H9 (cell line): ENCODE results near the gene C19orf85. TPM values are rescaled to one million over a fixed set of nuclear protein-coding genes. Genes with fewer than 3 reads are reported as not detected.

Source experiments
- DNase-seq: peaks from one replicate; pipeline ENCODE4 v3.0.0-alpha.2; 2017
- H2AFZ ChIP-seq: one replicate; pipeline ENCODE4 v1.6.1; 2013; ENCODE audit warnings: mild to moderate bottlenecking, low read length, control low read depth, moderate library complexity
- H2AK5ac ChIP-seq: 2 replicates; pipeline ENCODE4 v1.6.1; 2013; ENCODE audit warnings: low read length, control low read depth, mixed read lengths; ENCODE audit not compliant: insufficient read length
- H2BK120ac ChIP-seq: one replicate; pipeline ENCODE4 v1.6.1; 2013; ENCODE audit warnings: low read depth, mild to moderate bottlenecking, low read length, control low read depth, inconsistent platforms; ENCODE audit not compliant: poor library complexity, severe bottlenecking
- H2BK12ac ChIP-seq: 2 replicates; pipeline ENCODE4 v1.6.1; 2013; ENCODE audit warnings: low read length, control low read depth, mixed read lengths, low read depth; ENCODE audit not compliant: insufficient read length
- H2BK15ac ChIP-seq: 2 replicates; pipeline ENCODE4 v1.6.1; 2013; ENCODE audit warnings: low read depth, low read length, control low read depth
- H2BK20ac ChIP-seq: one replicate; pipeline ENCODE4 v1.6.1; 2013; ENCODE audit warnings: low read depth, mild to moderate bottlenecking, low read length, control low read depth, inconsistent platforms; ENCODE audit not compliant: poor library complexity, severe bottlenecking
- H2BK5ac ChIP-seq: 2 replicates; pipeline ENCODE4 v1.6.1; 2013; ENCODE audit warnings: low read length, control low read depth, mixed read lengths; ENCODE audit not compliant: insufficient read length
- H3K14ac ChIP-seq: 2 replicates; pipeline ENCODE4 v1.6.1; 2013; ENCODE audit warnings: low read length, control low read depth; ENCODE audit not compliant: insufficient read depth
- H3K18ac ChIP-seq: 2 replicates; pipeline ENCODE4 v1.6.1; 2013; ENCODE audit warnings: low read depth, mild to moderate bottlenecking, mixed read lengths, low read length, control low read depth; ENCODE audit not compliant: insufficient read length
- H3K23ac ChIP-seq: 2 replicates; pipeline ENCODE4 v1.6.1; 2013; ENCODE audit warnings: low read length, control low read depth, mixed read lengths, low read depth; ENCODE audit not compliant: insufficient read length
- H3K23me2 ChIP-seq: 2 replicates; pipeline ENCODE4 v1.6.1; 2013; ENCODE audit warnings: low read depth, mild to moderate bottlenecking, mixed read lengths, low read length, control low read depth; ENCODE audit not compliant: insufficient read length, poor library complexity, severe bottlenecking
- H3K27ac ChIP-seq: 2 replicates; pipeline ENCODE4 v1.5.1; 2013; ENCODE audit warnings: low read length, control low read depth, mixed read lengths, low read depth; ENCODE audit not compliant: insufficient read length
- H3K27me3 ChIP-seq: 2 replicates; pipeline ENCODE4 v1.6.1; 2013; ENCODE audit warnings: low read length, control low read depth, inconsistent platforms; ENCODE audit not compliant: insufficient read depth
- H3K4ac ChIP-seq: 2 replicates; pipeline ENCODE4 v1.6.1; 2013; ENCODE audit warnings: low read depth, mild to moderate bottlenecking, control low read depth, inconsistent platforms, low read length, moderate library complexity
- H3K4me1 ChIP-seq: 2 replicates; pipeline ENCODE4 v1.6.1; 2013; ENCODE audit warnings: low read length, control low read depth, inconsistent platforms; ENCODE audit not compliant: insufficient read depth
- H3K4me2 ChIP-seq: 2 replicates; pipeline ENCODE4 v1.6.1; 2013; ENCODE audit warnings: low read length, control low read depth, mixed read lengths; ENCODE audit not compliant: insufficient read length, insufficient read depth
- H3K56ac ChIP-seq: 2 replicates; pipeline ENCODE4 v1.6.1; 2013; ENCODE audit warnings: low read depth, mild to moderate bottlenecking, mixed read lengths, low read length, control low read depth; ENCODE audit not compliant: insufficient read length
- H3K79me1 ChIP-seq: 2 replicates; pipeline ENCODE4 v1.6.1; 2013; ENCODE audit warnings: low read depth, mild to moderate bottlenecking, moderate library complexity, low read length, control low read depth, inconsistent platforms; ENCODE audit not compliant: insufficient read depth, poor library complexity, severe bottlenecking
- H3K79me2 ChIP-seq: 2 replicates; pipeline ENCODE4 v1.6.1; 2013; ENCODE audit warnings: low read length, control low read depth, inconsistent platforms; ENCODE audit not compliant: insufficient read depth
- H3K9ac ChIP-seq: 2 replicates; pipeline ENCODE4 v1.6.1; 2013; ENCODE audit warnings: low read length, control low read depth, mixed read lengths; ENCODE audit not compliant: insufficient read length; ENCODE audit errors: extremely low read depth
- H3K9me3 ChIP-seq: one replicate; pipeline ENCODE4 v1.6.1; 2013; ENCODE audit warnings: low read depth, low read length, inconsistent platforms; ENCODE audit not compliant: control insufficient read depth
- H3T11ph ChIP-seq: one replicate; pipeline ENCODE4 v1.6.1; 2013; ENCODE audit warnings: mild to moderate bottlenecking, low read length, control low read depth, inconsistent platforms
- H4K20me1 ChIP-seq: one replicate; pipeline ENCODE4 v1.6.1; 2013; ENCODE audit not compliant: control insufficient read depth, insufficient read length, insufficient read depth
- H4K5ac ChIP-seq: 2 replicates; pipeline ENCODE4 v1.6.1; 2013; ENCODE audit warnings: low read depth, mild to moderate bottlenecking, mixed read lengths, low read length, control low read depth; ENCODE audit not compliant: insufficient read length
- H4K8ac ChIP-seq: replicated peaks from 2 replicates; pipeline ENCODE4 v1.6.1; 2013; ENCODE audit warnings: low read length, control low read depth, mixed read lengths, low read depth; ENCODE audit not compliant: insufficient read length
- H4K91ac ChIP-seq: 2 replicates; pipeline ENCODE4 v1.6.1; 2013; ENCODE audit warnings: low read depth, mild to moderate bottlenecking, moderate library complexity, mixed read lengths, low read length, control low read depth; ENCODE audit not compliant: insufficient read length
- H3K27ac Mint-ChIP-seq, 3 experiments: 2 replicates in 2 of 3; 3 replicates in 1 of 3; pipeline ENCODE4 v1.8.0; 2020 to 2021; ENCODE audit warnings: mixed read lengths in 3 of 3, mild to moderate bottlenecking in 1 of 3, moderate library complexity in 1 of 3
- H3K27me3 Mint-ChIP-seq: 2 replicates; pipeline ENCODE4 v1.8.0; 2021; ENCODE audit warnings: low read depth, mild to moderate bottlenecking, moderate library complexity, mixed read lengths
- H3K36me3 Mint-ChIP-seq, 3 experiments: 2 replicates in 2 of 3; 3 replicates in 1 of 3; pipeline ENCODE4 v1.8.0; 2020 to 2021; ENCODE audit warnings: low read depth in 3 of 3, mixed read lengths in 3 of 3; ENCODE audit not compliant: insufficient read depth in 1 of 3
- H3K4me1 Mint-ChIP-seq, 2 experiments: 2 replicates each; pipeline ENCODE4 v1.8.0; 2020; ENCODE audit warnings: mixed read lengths in 2 of 2
- H3K4me3 Mint-ChIP-seq, 2 experiments: 2 replicates in 1 of 2; 3 replicates in 1 of 2; pipeline ENCODE4 v1.8.0; 2020 to 2021; ENCODE audit warnings: mild to moderate bottlenecking in 2 of 2, mixed read lengths in 2 of 2, moderate library complexity in 1 of 2
- H3K9me3 Mint-ChIP-seq, 2 experiments: 2 replicates in 1 of 2; 3 replicates in 1 of 2; pipeline ENCODE4 v1.8.0; 2020; ENCODE audit warnings: mild to moderate bottlenecking in 2 of 2, mixed read lengths in 2 of 2, moderate library complexity in 1 of 2
- WGBS: extraction: QIAGEN DNeasy Blood & Tissue Kit; methylation state at CpG from one replicate; pipeline ENCODE4 v1.1.7; 2013; ENCODE audit warnings: missing lambda C conversion rate, low lambda C conversion rate, mixed read lengths; ENCODE audit not compliant: insufficient read length; ENCODE audit errors: extremely low coverage; 5-methylcytosine and 5-hydroxymethylcytosine counted together
- total RNA-seq: library from RNA; stranded (reverse); gene quantifications from 2 replicates; pipeline ENCODE4 v1.2.1, GENCODE V29; 2021
- TF ChIP-seq, protein P1 (sequence below): fragments of 200-600 bp; sonication (generic); conservative IDR thresholded peaks from 3 replicates; pipeline ENCODE4 v1.8.0; 2021; ENCODE audit warnings: antibody characterized with exemption, mild to moderate bottlenecking

Gene C19orf85
- total RNA-seq, 1 experiment from 2014 or later: 1.2 TPM

DNA sequence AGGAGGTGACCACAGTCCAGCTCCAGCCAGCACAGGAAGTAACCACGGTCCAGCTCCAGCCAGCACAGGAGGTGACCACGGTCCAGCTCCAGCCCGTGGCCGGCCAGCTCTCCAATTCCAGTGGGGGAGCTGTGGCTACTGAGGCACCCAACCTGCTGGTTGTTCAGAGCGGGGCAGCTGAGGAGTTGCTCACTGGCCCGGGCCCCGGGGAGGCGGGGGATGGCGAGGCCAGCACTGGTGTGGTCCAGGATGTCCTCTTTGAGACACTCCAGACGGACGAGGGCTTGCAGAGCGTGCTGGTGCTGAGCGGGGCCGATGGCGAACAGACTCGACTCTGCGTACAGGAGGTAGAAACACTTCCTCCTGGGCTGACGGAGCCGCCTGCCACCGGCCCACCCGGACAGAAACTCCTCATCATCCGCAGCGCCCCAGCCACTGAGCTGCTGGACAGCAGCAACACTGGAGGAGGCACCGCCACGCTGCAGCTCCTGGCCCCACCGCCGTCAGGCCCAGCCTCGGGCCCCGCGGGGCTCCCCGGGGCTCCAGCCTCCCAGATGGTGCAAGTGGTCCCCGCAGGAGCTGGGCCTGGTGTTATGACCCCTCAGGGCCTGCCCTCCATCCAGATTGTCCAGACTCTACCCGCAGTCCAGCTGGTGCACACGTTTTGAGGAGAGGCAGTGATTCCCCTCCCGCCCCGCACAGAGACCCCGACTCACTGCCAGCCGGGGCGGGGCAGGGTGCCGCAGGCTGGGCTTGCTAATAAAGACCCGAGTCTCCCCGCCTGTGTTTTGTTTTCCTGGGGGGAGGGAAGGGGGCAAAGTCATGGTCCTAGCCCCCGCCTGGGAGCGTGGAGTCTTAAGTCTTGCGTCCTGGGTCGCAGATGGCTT is 19.4 kb upstream of the C19orf85 start:
- H3K27ac Mint-ChIP-seq: no peak overlapping the region
- WGBS: no CpG with 5 or more reads among the region's 46 CpGs
- Histone ChIP-seq H2AFZ (no peak overlapping the region), H2BK12ac (no peak overlapping the region), H3K79me1 (no peaks in the 10 kb centered on the region), H3K9ac (no peak overlapping the region), H3T11ph (no peak overlapping the region), H3K14ac (no peak overlapping the region; the same call in 1 of the 2 replicates), H3K18ac (peak overlapping the region; percentile 24), H3K23ac (no peak overlapping the region), H3K23me2 (peaks cover 8% of the 10 kb centered on the region), H3K4me1 (peaks cover 3% of the 10 kb centered on the region), H3K27me3 (no peaks in the 10 kb centered on the region), H2BK5ac (no peak overlapping the region), H4K20me1 (no peaks in the 10 kb centered on the region), H3K27ac (no peak overlapping the region), H4K8ac (no peak overlapping the region), H4K91ac (no peak overlapping the region), H3K9me3 (no peaks in the 10 kb centered on the region), H3K56ac (no peak overlapping the region), H2BK15ac (no peak overlapping the region), H2BK120ac (no peak overlapping the region), H2BK20ac (no peak overlapping the region), H3K4ac (no peak overlapping the region), H2AK5ac (no peak overlapping the region), H3K4me2 (peak overlapping the region; percentile 52), H4K5ac (no peak overlapping the region), H3K79me2 (no peaks in the 10 kb centered on the region)
- H3K4me3 Mint-ChIP-seq: peak overlapping the region; percentile 86 to 93
- no peaks in the 10 kb centered on the region; the same call in 1 of the 2 replicates for H3K27me3 Mint-ChIP-seq
- TF ChIP-seq, protein P1, sequence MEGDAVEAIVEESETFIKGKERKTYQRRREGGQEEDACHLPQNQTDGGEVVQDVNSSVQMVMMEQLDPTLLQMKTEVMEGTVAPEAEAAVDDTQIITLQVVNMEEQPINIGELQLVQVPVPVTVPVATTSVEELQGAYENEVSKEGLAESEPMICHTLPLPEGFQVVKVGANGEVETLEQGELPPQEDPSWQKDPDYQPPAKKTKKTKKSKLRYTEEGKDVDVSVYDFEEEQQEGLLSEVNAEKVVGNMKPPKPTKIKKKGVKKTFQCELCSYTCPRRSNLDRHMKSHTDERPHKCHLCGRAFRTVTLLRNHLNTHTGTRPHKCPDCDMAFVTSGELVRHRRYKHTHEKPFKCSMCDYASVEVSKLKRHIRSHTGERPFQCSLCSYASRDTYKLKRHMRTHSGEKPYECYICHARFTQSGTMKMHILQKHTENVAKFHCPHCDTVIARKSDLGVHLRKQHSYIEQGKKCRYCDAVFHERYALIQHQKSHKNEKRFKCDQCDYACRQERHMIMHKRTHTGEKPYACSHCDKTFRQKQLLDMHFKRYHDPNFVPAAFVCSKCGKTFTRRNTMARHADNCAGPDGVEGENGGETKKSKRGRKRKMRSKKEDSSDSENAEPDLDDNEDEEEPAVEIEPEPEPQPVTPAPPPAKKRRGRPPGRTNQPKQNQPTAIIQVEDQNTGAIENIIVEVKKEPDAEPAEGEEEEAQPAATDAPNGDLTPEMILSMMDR: no peak
- DNase-seq: no peak
- H3K36me3 Mint-ChIP-seq: peaks cover 2 to 13% (median 8%) of the 10 kb centered on the region in 3 experiments; a peak in 5 of 7 replicates
- no peaks in the 10 kb centered on the region for H3K9me3 Mint-ChIP-seq
- H3K4me1 Mint-ChIP-seq: peaks cover 16 to 42% of the 10 kb centered on the region in 2 experiments
